ENCODE data around the gene ACBD6. TPM values are rescaled to one million over a fixed set of nuclear protein-coding genes. Genes with fewer than 3 reads are reported as not detected.

The ACBD6 gene
- total and polyA plus RNA-seq, 2 experiments from 2014 or later = 75.7 to 88.8 TPM

DNA sequence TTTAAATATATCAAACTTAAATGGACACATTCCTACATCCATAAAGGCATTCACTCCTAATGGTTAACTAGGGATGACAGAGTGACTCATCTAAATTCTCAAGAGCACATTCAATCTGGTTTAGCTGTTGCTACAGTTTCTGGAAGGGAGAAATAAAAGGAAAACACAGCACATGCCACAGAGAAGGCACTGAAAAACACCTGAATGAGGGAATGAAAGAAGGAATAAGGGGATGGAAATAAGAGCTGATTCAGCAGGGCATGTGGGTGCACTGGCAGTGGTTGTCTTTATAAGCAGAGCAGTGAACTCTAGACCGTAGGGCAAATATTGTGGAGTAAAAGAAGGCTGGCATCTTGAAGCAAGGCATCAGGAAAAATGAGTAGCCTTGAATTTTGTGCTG, 193.0 kb downstream of the ACBD6 start:
- Histone ChIP-seq H2AFZ (no peak overlapping the region), H3K4me2 (no peak overlapping the region), H3K9me2 (ENCODE audit: insufficient read depth) (no peaks in the 10 kb centered on the region), H3K4me1 (ENCODE audit: insufficient read depth) (peaks cover 14% of the 10 kb centered on the region), H3F3A (replicated peaks; ENCODE audit: low read depth) (no peaks in the 10 kb centered on the region), H4K20me1 (replicated peaks; ENCODE audit: insufficient read depth) (no peaks in the 10 kb centered on the region), H3K27ac (ENCODE audit: low read depth) (peak overlapping the region; percentile 29; the same call in 1 of the 2 replicates), H3K4me3 (no peak overlapping the region), H3K79me2 (replicated peaks; ENCODE audit: insufficient read depth) (no peaks in the 10 kb centered on the region), H3K36me3 (ENCODE audit: insufficient read depth) (no peaks in the 10 kb centered on the region), H3K27me3 (ENCODE audit: insufficient read depth) (no peaks in the 10 kb centered on the region)
- Mint-ChIP-seq H3K4me1 (peaks cover 11% of the 10 kb centered on the region; the same call in 2 of the 3 replicates), H3K4me3 (no peak overlapping the region), H3K27me3 (ENCODE audit: insufficient read depth, low read depth, poor library complexity) (no peaks in the 10 kb centered on the region), H3K27ac (peak overlapping the region; percentile 68), H3K9me3 (no peaks in the 10 kb centered on the region), H3K36me3 (ENCODE audit: low read depth) (no peaks in the 10 kb centered on the region; the same call in 2 of the 3 replicates)
- ATAC-seq (no peak), DNase-seq (ENCODE audit: low spot score) (no peak)
- TF ChIP-seq JUNB (IDR thresholded peaks at IDR 0.05; ENCODE audit: unreplicated experiment) = no peak
- no peak for TF ChIP-seq NANOG (IDR thresholded peaks at IDR 0.05; ENCODE audit: borderline replicate concordance)
- TF ChIP-seq CREB1 (CRISPR knock-in tag; IDR thresholded peaks at IDR 0.05; ENCODE audit: low read depth) = no peak

GRCh38 chr1:180301135-180301742, 201.1 kb downstream of the ACBD6 start:
- H3K4me3 ChIP-seq = no peak overlapping the region
- H2AFZ ChIP-seq = no peak overlapping the region
- no peaks in the 10 kb centered on the region for H3K4me1 ChIP-seq (ENCODE audit: insufficient read depth)
- no peak overlapping the region for H3K27ac ChIP-seq (ENCODE audit: low read depth)
- no peak for DNase-seq (ENCODE audit: low spot score)
- ATAC-seq = no peak
- TF ChIP-seq, protein P1, sequence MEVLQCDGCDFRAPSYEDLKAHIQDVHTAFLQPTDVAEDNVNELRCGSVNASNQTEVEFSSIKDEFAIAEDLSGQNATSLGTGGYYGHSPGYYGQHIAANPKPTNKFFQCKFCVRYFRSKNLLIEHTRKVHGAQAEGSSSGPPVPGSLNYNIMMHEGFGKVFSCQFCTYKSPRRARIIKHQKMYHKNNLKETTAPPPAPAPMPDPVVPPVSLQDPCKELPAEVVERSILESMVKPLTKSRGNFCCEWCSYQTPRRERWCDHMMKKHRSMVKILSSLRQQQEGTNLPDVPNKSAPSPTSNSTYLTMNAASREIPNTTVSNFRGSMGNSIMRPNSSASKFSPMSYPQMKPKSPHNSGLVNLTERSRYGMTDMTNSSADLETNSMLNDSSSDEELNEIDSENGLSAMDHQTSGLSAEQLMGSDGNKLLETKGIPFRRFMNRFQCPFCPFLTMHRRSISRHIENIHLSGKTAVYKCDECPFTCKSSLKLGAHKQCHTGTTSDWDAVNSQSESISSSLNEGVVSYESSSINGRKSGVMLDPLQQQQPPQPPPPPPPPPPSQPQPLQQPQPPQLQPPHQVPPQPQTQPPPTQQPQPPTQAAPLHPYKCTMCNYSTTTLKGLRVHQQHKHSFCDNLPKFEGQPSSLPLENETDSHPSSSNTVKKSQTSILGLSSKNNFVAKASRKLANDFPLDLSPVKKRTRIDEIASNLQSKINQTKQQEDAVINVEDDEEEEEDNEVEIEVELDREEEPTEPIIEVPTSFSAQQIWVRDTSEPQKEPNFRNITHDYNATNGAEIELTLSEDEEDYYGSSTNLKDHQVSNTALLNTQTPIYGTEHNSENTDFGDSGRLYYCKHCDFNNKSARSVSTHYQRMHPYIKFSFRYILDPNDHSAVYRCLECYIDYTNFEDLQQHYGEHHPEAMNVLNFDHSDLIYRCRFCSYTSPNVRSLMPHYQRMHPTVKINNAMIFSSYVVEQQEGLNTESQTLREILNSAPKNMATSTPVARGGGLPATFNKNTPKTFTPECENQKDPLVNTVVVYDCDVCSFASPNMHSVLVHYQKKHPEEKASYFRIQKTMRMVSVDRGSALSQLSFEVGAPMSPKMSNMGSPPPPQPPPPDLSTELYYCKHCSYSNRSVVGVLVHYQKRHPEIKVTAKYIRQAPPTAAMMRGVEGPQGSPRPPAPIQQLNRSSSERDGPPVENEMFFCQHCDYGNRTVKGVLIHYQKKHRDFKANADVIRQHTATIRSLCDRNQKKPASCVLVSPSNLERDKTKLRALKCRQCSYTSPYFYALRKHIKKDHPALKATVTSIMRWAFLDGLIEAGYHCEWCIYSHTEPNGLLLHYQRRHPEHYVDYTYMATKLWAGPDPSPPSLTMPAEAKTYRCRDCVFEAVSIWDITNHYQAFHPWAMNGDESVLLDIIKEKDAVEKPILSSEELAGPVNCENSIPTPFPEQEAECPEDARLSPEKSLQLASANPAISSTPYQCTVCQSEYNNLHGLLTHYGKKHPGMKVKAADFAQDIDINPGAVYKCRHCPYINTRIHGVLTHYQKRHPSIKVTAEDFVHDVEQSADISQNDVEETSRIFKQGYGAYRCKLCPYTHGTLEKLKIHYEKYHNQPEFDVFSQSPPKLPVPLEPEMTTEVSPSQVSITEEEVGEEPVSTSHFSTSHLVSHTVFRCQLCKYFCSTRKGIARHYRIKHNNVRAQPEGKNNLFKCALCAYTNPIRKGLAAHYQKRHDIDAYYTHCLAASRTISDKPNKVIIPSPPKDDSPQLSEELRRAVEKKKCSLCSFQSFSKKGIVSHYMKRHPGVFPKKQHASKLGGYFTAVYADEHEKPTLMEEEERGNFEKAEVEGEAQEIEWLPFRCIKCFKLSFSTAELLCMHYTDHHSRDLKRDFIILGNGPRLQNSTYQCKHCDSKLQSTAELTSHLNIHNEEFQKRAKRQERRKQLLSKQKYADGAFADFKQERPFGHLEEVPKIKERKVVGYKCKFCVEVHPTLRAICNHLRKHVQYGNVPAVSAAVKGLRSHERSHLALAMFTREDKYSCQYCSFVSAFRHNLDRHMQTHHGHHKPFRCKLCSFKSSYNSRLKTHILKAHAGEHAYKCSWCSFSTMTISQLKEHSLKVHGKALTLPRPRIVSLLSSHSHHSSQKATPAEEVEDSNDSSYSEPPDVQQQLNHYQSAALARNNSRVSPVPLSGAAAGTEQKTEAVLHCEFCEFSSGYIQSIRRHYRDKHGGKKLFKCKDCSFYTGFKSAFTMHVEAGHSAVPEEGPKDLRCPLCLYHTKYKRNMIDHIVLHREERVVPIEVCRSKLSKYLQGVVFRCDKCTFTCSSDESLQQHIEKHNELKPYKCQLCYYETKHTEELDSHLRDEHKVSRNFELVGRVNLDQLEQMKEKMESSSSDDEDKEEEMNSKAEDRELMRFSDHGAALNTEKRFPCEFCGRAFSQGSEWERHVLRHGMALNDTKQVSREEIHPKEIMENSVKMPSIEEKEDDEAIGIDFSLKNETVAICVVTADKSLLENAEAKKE (CRISPR knock-in tag; IDR thresholded peaks at IDR 0.05) = no peak
- TF ChIP-seq, protein P2, sequence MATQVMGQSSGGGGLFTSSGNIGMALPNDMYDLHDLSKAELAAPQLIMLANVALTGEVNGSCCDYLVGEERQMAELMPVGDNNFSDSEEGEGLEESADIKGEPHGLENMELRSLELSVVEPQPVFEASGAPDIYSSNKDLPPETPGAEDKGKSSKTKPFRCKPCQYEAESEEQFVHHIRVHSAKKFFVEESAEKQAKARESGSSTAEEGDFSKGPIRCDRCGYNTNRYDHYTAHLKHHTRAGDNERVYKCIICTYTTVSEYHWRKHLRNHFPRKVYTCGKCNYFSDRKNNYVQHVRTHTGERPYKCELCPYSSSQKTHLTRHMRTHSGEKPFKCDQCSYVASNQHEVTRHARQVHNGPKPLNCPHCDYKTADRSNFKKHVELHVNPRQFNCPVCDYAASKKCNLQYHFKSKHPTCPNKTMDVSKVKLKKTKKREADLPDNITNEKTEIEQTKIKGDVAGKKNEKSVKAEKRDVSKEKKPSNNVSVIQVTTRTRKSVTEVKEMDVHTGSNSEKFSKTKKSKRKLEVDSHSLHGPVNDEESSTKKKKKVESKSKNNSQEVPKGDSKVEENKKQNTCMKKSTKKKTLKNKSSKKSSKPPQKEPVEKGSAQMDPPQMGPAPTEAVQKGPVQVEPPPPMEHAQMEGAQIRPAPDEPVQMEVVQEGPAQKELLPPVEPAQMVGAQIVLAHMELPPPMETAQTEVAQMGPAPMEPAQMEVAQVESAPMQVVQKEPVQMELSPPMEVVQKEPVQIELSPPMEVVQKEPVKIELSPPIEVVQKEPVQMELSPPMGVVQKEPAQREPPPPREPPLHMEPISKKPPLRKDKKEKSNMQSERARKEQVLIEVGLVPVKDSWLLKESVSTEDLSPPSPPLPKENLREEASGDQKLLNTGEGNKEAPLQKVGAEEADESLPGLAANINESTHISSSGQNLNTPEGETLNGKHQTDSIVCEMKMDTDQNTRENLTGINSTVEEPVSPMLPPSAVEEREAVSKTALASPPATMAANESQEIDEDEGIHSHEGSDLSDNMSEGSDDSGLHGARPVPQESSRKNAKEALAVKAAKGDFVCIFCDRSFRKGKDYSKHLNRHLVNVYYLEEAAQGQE (IDR thresholded peaks at IDR 0.05; ENCODE audit: unreplicated experiment) = no peak
- no peaks in the 10 kb centered on the region for H3K79me2 ChIP-seq (replicated peaks; ENCODE audit: insufficient read depth)
- H3K9me2 ChIP-seq (ENCODE audit: insufficient read depth) = no peaks in the 10 kb centered on the region
- H3K36me3 ChIP-seq (ENCODE audit: insufficient read depth) = no peaks in the 10 kb centered on the region
- peaks cover 6% of the 10 kb centered on the region for H4K20me1 ChIP-seq (replicated peaks; ENCODE audit: insufficient read depth)
- no peaks in the 10 kb centered on the region for H3K9me3 Mint-ChIP-seq
- no peaks in the 10 kb centered on the region; the same call in 2 of the 3 replicates for H3K4me1 Mint-ChIP-seq
- H3K4me2 ChIP-seq = no peak overlapping the region
- H3K27me3 ChIP-seq (ENCODE audit: insufficient read depth) = no peaks in the 10 kb centered on the region
- peaks cover 2% of the 10 kb centered on the region for H3K27me3 Mint-ChIP-seq (ENCODE audit: insufficient read depth, low read depth, poor library complexity)
- H3K27ac Mint-ChIP-seq = no peak overlapping the region
- H3F3A ChIP-seq (replicated peaks; ENCODE audit: low read depth) = no peaks in the 10 kb centered on the region
- H3K4me3 Mint-ChIP-seq = no peak overlapping the region
- H3K36me3 Mint-ChIP-seq (ENCODE audit: low read depth) = no peaks in the 10 kb centered on the region; the same call in 2 of the 3 replicates
